ENCODE data around the gene LHX8. TPM values are rescaled to one million over a fixed set of nuclear protein-coding genes. Genes with fewer than 3 reads are reported as not detected.
A peak's percentile ranks its signal among the peaks of the same experiment; 100 is the strongest.

Gene LHX8
- total and polyA plus RNA-seq, 2 donors (not counting 3 experiments of a cell fraction or from before 2014, with no cell fraction given), result not detected

DNA sequence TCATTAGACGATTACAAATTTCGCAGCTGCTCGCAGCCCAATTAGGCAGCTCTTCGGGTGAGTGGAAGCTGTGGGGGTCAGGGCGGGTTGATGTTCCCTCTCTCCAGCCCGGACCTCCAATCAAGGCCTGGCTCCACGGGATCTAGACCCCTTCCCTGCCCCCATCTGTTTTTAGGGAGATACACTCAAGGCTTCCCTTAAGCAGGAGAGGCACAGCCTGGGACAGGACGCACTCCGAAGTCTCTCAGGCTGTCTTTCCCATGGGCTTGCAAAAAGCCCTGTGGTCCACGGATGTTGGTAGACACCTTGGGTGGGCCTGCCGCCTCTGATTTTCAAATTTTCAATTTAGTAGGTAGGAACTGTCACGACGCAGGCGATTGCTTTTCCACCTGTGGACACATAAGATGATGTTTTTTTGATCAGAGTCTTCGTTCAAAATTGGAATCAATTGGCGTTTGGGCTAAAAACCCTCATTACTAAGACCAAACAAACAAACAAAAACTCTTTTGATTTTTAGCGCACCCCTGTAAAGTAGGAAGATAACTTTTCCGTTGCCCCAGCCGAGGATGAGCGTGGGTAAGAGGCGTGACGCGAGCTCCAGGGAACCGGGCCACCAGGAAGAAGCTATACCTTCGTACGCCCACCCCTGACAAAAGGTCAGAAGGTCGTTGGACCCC is 2.5 kb upstream of the LHX8 start:
- Histone ChIP-seq H3K4me1 (ENCODE audit: control insufficient read depth, extremely low read depth, insufficient read depth, low read length) (no peaks in the 10 kb centered on the region), H3K4me3 (replicated peaks in 1 of 3; ENCODE audit: insufficient read depth in 1 of 3, low read depth in 1 of 3, low read length in 3 of 3) (no peak overlapping the region), H3K36me3 (ENCODE audit: control insufficient read depth in 2 of 2, extremely low read depth in 1 of 2, insufficient read depth in 2 of 2, low read length in 2 of 2) (no peaks in the 10 kb centered on the region), H3K79me2 (ENCODE audit: control insufficient read depth, insufficient read depth, low read length) (no peaks in the 10 kb centered on the region), H3K27ac (ENCODE audit: insufficient read depth, low read depth, low read length) (no peak overlapping the region), H2AFZ (ENCODE audit: low read depth, low read length) (no peak overlapping the region), H3K4me2 (ENCODE audit: insufficient read depth, low read length) (no peak overlapping the region), H4K20me1 (replicated peaks; ENCODE audit: control insufficient read depth, extremely low read depth, insufficient read depth, low read length) (no peaks in the 10 kb centered on the region), H3K27me3 (ENCODE audit: control insufficient read depth in 2 of 2, insufficient read depth in 2 of 2, low read length in 2 of 2) (peaks cover 96 to 99% of the 10 kb centered on the region in 2 experiments), H3K9ac (replicated peaks; ENCODE audit: extremely low read depth, insufficient read depth, low read length) (no peak overlapping the region), H3K9me3 (replicated peaks; ENCODE audit: control insufficient read depth, insufficient read depth, low read length) (no peaks in the 10 kb centered on the region), H3K9me1 (replicated peaks; ENCODE audit: control insufficient read depth, extremely low read depth, insufficient read depth, low read length) (no peaks in the 10 kb centered on the region)
- dilution Hi-C loops (cut with MboI; ENCODE audit: extremely low pct_ligation_motif_present, low sequenced_read_pairs), result no loop called here
- intact Hi-C loops (cut with micrococcal nuclease), result loop anchor here (5.0 kb wide), 1 partner anchor 71 kb away; no protein-coding TSS in a partner anchor
- ChIA-PET CTCF (no interaction called here), POLR2A (no interaction called here)
- no TSS peak for BruUV-seq (replicated peaks)
- DNase-seq (ENCODE audit: low read depth, low spot score) (no peak), FAIRE-seq (no peak)
- TF ChIP-seq EZH2 (IDR thresholded peaks at IDR 0.05; ENCODE audit: borderline replicate concordance, low read depth, low read length, severe bottlenecking) (peak; percentile 72), POLR2A (IDR thresholded peaks at IDR 0.05; ENCODE audit: low read depth, low read length) (no peak), MYC (IDR thresholded peaks at IDR 0.05; ENCODE audit: low read depth, low read length) (no peak), JUN (IDR thresholded peaks at IDR 0.05; ENCODE audit: borderline replicate concordance, insufficient read depth, insufficient read length, low read depth) (no peak)
- TF ChIP-seq, protein P1, sequence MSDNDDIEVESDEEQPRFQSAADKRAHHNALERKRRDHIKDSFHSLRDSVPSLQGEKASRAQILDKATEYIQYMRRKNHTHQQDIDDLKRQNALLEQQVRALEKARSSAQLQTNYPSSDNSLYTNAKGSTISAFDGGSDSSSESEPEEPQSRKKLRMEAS (IDR thresholded peaks at IDR 0.05; ENCODE audit: insufficient read depth, insufficient read length), result no peak
- TF ChIP-seq, protein P2, sequence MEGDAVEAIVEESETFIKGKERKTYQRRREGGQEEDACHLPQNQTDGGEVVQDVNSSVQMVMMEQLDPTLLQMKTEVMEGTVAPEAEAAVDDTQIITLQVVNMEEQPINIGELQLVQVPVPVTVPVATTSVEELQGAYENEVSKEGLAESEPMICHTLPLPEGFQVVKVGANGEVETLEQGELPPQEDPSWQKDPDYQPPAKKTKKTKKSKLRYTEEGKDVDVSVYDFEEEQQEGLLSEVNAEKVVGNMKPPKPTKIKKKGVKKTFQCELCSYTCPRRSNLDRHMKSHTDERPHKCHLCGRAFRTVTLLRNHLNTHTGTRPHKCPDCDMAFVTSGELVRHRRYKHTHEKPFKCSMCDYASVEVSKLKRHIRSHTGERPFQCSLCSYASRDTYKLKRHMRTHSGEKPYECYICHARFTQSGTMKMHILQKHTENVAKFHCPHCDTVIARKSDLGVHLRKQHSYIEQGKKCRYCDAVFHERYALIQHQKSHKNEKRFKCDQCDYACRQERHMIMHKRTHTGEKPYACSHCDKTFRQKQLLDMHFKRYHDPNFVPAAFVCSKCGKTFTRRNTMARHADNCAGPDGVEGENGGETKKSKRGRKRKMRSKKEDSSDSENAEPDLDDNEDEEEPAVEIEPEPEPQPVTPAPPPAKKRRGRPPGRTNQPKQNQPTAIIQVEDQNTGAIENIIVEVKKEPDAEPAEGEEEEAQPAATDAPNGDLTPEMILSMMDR (IDR thresholded peaks at IDR 0.05; ENCODE audit: extremely low read depth in 1 of 2, insufficient read depth in 1 of 2, low read depth in 1 of 2, low read length in 2 of 2), result no peak
